Tibial nerve (tissue), 4 donors: ENCODE data around the gene ZNF423.

ENCODE experiments used
- EP300 ChIP-seq, 2 donors: sonication (generic); formaldehyde crosslinking; IDR thresholded peaks; one replicate each; pipeline ENCODE4 v1.6.1; 2017; ENCODE audit warnings: antibody characterized with exemption in 2 of 2, mild to moderate bottlenecking in 1 of 2
- POLR2A ChIP-seq, 2 donors: fragments of 450-650 bp; IDR thresholded peaks; one replicate each; pipeline ENCODE4 v1.6.1; 2017; ENCODE audit warnings: antibody characterized with exemption in 2 of 2, mild to moderate bottlenecking in 2 of 2, moderate library complexity in 2 of 2
- TF ChIP-seq, protein P1 (sequence below), 5 experiments: fragments of 200-600 bp in 3 of 5; fragments of 450-650 bp in 2 of 5; sonication (generic) in 3 of 5; IDR thresholded peaks; one replicate each; pipeline ENCODE4 v1.5.1; 2016 to 2019; ENCODE audit warnings: antibody characterized with exemption in 5 of 5, mild to moderate bottlenecking in 3 of 5, moderate library complexity in 2 of 5

DNA sequence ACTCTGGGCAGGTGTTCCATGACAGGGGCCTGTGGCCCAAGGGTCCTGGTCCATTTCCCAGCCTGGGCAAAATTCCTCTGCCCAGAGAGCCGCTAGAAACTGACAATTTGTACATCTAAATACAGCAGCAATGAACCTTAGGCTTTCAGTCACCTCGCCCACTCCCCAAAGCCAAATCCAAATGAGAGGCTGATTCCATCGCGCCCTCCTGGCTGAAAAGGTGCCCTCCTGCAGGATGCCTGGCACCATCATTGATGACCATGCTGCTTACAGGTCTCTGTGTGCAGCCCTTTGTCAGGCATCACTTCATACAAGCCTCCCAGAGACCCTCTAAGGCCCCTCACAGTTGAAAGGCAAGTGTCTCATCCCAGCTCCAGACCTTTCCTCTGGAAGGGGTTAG is 367.6 kb downstream of the ZNF423 start:
- TF ChIP-seq, protein P1, sequence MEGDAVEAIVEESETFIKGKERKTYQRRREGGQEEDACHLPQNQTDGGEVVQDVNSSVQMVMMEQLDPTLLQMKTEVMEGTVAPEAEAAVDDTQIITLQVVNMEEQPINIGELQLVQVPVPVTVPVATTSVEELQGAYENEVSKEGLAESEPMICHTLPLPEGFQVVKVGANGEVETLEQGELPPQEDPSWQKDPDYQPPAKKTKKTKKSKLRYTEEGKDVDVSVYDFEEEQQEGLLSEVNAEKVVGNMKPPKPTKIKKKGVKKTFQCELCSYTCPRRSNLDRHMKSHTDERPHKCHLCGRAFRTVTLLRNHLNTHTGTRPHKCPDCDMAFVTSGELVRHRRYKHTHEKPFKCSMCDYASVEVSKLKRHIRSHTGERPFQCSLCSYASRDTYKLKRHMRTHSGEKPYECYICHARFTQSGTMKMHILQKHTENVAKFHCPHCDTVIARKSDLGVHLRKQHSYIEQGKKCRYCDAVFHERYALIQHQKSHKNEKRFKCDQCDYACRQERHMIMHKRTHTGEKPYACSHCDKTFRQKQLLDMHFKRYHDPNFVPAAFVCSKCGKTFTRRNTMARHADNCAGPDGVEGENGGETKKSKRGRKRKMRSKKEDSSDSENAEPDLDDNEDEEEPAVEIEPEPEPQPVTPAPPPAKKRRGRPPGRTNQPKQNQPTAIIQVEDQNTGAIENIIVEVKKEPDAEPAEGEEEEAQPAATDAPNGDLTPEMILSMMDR (IDR thresholded peaks at IDR 0.05): no peak
- no peak for TF ChIP-seq EP300 (IDR thresholded peaks at IDR 0.05)
- no peak for TF ChIP-seq POLR2A (IDR thresholded peaks at IDR 0.05)
